ENCODE data around the gene TMEM167B.
A peak's percentile ranks its signal among the peaks of the same experiment; 100 is the strongest.

The TMEM167B gene

GRCh38 chr1:109090196-109091077 lies at the start of gene TMEM167B:
Gene TMEM167B, plus strand, starts transcription at chr1:109090764. Its CDS starts 109 bp downstream, at chr1:109090873.
- H3K4me3 ChIP-seq (ENCODE audit: low read length) = peak within 1 kb of the TSS; percentile 93
- DNase-seq (ENCODE audit: low read depth) = peak; percentile 88
- TF ChIP-seq CTCF (conservative IDR thresholded peaks at IDR 0.05; ENCODE audit: low read depth, low read length) = no peak

- no peak for DNase-seq (ENCODE audit: low read depth)
- H3K4me3 ChIP-seq (ENCODE audit: low read length) = peak overlapping the region; percentile 88
- TF ChIP-seq CTCF (conservative IDR thresholded peaks at IDR 0.05; ENCODE audit: low read depth, low read length) = no peak
Measured at GRCh38 chr1:109040989-109041620, 49.5 kb upstream of the TMEM167B start.

DNA sequence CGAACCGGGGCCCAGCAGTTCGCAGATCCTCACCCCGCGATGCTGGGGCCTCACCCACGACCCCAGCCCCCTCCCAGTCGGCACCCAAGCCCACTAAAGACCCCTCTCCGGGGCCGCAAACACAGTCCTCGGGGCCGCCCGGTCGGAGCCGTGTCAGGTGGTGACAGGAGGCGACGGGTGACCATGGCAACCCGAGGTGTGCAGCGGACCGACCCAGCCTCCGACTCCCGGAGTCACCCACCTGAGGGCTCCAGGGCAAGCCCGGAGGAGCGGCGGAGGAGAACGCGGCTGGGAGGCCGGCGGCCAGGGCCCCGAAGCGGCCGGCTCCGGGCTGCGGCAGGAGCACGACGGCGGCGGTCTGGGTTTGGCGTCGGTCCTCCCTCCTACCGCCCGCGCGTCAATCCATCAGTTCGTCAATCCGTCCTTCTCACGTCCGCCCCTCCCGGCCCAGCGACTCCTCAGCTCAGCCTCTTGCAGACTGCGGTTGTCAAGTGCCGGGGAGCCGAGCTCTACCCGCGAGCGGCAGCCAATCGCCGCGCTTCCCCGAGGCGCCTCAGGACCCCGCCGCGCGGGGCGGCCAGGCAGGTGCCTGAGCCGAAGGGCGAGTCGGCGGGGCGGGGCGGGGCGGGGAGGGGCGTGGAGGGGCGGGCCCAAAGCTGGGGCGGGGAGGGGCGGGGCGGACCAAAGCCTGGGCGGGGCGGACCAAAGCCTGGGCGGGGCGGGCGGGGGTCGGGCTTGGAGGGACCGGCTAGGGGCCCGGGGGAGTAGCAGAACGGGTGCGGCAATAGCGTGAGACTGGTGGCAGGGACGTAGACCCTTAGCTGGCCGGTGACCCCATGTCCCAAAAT lies 48.7 kb upstream of the TMEM167B start, which contains the start of gene WDR47:
WDR47 (minus strand) TSS at position 482 of the 848 bp plus-strand sequence. CDS start 18,590 bp downstream, outside the sequence.
- TF ChIP-seq CTCF (conservative IDR thresholded peaks at IDR 0.05; ENCODE audit: low read depth, low read length) = no peak
- peak; percentile 87 for DNase-seq (ENCODE audit: low read depth)
- H3K4me3 ChIP-seq (ENCODE audit: low read length) = peak within 1 kb of the TSS; percentile 88

DNA sequence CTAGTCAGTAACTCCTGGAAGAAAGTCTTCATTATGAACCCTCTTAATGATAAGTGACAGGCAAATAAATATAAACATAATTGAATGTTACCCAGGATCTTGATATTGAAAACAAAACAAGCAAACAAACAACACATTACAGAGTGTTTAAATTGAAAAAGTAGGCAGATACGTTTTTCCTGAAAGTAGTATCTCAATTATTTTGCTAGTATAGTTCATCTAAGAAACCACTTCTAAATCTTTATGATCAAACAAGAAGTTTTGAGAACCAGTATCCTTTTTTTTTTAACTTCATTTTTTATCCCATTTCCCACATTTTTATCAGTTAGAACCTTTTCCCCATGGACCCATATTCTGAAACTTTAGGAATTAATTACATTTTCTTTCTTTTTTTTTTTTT lies 45.0 kb upstream of the TMEM167B start:
- no peak for DNase-seq (ENCODE audit: low read depth)
- no peak overlapping the region for H3K4me3 ChIP-seq (ENCODE audit: low read length)
- TF ChIP-seq CTCF (conservative IDR thresholded peaks at IDR 0.05; ENCODE audit: low read depth, low read length) = no peak

DNA sequence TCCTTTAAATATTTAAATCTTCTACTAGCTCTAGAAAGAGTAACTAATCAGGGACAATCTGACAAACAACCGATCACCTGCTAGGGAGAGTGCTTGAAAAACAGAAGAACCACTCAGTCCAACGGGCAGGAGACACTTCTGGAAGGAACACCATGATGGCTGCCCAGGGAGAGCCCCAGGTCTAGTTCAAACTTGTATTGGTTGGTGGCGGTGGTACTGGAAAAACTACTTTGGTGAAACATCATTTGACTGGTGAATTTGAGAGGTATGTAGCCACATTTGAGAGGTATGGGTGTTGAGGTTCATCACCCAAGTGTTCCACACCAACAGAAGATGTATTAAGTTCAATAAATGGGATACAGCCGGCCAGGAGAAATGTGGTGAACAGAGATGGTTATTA lies 43.9 kb upstream of the TMEM167B start:
- no peak for TF ChIP-seq CTCF (conservative IDR thresholded peaks at IDR 0.05; ENCODE audit: low read depth, low read length)

DNA sequence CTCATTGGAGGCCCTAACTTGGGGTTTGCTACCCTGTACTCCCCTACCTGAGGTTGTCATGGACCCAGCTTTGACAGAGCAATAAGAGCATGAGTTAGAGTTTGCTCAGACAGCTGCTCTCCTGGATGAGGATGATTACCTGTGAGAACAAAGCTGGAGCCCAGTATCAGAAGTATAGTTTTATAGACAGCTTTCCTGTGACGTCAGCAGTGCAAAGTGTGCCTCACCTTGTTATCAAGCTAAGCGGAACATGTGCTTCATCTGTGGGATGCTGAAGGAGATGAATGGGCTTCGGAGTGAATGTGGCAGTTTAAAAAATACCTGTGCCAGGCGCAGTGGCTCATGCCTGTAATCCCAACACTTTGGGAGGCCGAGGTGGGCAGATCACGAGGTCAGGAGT lies 43.2 kb upstream of the TMEM167B start:
- H3K4me3 ChIP-seq (ENCODE audit: low read length) = no peak overlapping the region
- no peak for DNase-seq (ENCODE audit: low read depth)
- no peak for TF ChIP-seq CTCF (conservative IDR thresholded peaks at IDR 0.05; ENCODE audit: low read depth, low read length)

More for the DNA sequence above, 43.9 kb upstream of the TMEM167B start:
- H3K4me3 ChIP-seq (ENCODE audit: low read length) = no peak overlapping the region
- DNase-seq (ENCODE audit: low read depth) = no peak
